Breast epithelium (tissue), 3 donors: Measurements from ENCODE around the gene SPTLC2.

Experiments used
- CTCF ChIP-seq, 3 donors: fragments of 450-650 bp; IDR thresholded peaks; one replicate each; pipeline ENCODE4 v1.5.1; 2016 to 2017; ENCODE audit warnings: antibody characterized with exemption in 3 of 3, mild to moderate bottlenecking in 3 of 3, moderate library complexity in 3 of 3
- POLR2A ChIP-seq: fragments of 450-650 bp; IDR thresholded peaks from one replicate; pipeline ENCODE4 v1.6.1; 2016; ENCODE audit warnings: antibody characterized with exemption, mild to moderate bottlenecking, moderate library complexity

DNA sequence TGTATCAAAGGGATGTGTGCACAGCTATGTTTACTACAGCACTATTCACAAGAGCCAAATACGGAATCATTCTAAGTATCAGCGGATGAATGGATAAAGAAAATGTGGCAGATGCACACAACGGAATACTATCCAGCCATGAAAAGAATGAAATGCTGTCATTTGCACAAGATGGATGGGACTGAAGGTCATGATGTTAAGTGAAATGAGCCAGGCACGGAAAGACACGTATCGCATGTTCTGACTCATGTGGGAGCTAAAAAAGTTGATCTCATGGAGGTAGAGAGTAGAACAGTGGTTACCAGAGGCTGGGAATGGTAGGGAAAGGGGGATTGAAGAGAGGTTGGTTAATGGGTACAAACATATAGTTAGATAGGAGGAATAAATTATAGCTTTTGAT lies 91.9 kb downstream of the SPTLC2 start:
- TF ChIP-seq CTCF (IDR thresholded peaks at IDR 0.05), result no peak
- TF ChIP-seq POLR2A, result no peak
